Gastrocnemius medialis (tissue), 4 donors: ENCODE results near the gene KCNQ1.

Experiments
- CTCF ChIP-seq, 5 experiments: fragments of 450-650 bp in 3 of 5; fragments of 200-600 bp in 2 of 5; sonication (generic) in 2 of 5; IDR thresholded peaks in 4 of 5; conservative IDR thresholded peaks in 1 of 5; 1 replicate in 4 of 5; 2 replicates in 1 of 5; pipeline ENCODE4 v1.5.1; 2016 to 2019; ENCODE audit warnings: antibody characterized with exemption in 5 of 5, mild to moderate bottlenecking in 3 of 5, moderate library complexity in 3 of 5
- POLR2A ChIP-seq, 2 donors: fragments of 450-650 bp; IDR thresholded peaks; one replicate each; pipeline ENCODE4 v1.6.1; 2017; ENCODE audit warnings: antibody characterized with exemption in 2 of 2, mild to moderate bottlenecking in 2 of 2, moderate library complexity in 2 of 2

DNA sequence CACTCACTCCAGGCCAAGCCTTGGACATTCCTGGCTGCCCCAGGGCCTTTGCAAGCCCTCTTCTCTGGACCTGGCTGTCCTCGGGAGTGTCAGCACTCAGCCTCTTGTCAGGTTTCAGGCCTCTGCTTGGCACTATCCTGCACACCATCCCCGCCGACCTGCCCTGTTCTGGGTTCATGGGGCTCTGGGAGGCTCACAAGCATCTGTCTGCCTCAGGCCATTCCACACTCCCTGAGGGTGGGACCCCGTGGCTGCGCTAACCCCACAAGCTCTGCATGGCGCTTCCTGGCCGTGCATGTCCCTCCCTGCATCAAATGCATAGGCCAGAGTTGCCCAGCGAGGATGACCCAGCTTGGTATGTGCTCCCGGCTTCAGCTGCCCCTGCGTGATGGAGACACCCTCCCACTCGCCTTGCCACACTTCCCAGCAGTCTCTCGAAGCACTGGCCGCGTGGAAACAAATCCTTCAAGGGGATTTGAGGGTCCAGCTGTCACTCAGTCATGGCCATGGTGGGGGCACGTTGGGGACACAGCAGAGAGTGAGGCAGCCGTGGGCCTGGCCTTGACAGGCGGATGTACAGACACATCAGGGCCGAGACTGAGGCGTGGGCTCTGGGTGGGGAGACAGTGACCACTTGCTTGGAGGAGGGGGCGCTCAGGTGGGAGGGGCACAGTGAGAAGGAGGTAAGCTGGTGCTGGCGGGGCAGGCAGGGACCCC is 87.3 kb downstream of the KCNQ1 start:
- no peak for TF ChIP-seq CTCF (IDR thresholded peaks at IDR 0.05 in 4 of 5, conservative IDR thresholded peaks at IDR 0.05 in 1 of 5)
- TF ChIP-seq POLR2A (IDR thresholded peaks at IDR 0.05): no peak
